ENCODE measurements around the gene GPATCH1.

GPATCH1 gene

DNA sequence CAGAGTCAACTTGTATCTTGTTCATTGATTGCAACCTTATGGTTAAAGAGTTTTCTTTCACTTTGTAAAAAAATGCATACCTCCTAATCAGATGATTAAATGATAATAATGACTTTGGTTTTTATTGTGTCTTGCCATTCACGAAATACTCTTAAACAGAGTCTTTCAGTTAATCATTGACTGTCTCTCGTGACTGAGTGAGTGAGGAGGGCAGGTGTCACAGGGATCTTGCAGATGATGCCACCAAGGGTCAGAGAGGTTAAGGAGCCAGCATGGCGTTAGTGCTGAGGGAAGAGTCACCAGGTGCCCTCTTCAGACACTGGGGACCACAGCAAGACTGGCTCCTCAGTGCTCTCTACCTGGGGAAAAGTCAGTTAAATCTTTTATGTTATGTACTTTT is 8.0 kb downstream of the GPATCH1 start:
- Histone ChIP-seq H3K4me3 (no peak overlapping the region), H3K27ac (no peak overlapping the region)
- no peak for DNase-seq (ENCODE audit: low spot score)
- TF ChIP-seq, protein P1, sequence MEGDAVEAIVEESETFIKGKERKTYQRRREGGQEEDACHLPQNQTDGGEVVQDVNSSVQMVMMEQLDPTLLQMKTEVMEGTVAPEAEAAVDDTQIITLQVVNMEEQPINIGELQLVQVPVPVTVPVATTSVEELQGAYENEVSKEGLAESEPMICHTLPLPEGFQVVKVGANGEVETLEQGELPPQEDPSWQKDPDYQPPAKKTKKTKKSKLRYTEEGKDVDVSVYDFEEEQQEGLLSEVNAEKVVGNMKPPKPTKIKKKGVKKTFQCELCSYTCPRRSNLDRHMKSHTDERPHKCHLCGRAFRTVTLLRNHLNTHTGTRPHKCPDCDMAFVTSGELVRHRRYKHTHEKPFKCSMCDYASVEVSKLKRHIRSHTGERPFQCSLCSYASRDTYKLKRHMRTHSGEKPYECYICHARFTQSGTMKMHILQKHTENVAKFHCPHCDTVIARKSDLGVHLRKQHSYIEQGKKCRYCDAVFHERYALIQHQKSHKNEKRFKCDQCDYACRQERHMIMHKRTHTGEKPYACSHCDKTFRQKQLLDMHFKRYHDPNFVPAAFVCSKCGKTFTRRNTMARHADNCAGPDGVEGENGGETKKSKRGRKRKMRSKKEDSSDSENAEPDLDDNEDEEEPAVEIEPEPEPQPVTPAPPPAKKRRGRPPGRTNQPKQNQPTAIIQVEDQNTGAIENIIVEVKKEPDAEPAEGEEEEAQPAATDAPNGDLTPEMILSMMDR (IDR thresholded peaks at IDR 0.05), result no peak

GRCh38 chr19:33090179-33090578 is 9.2 kb downstream of the GPATCH1 start:
- no peak overlapping the region for H3K4me3 ChIP-seq
- DNase-seq (ENCODE audit: low spot score), result no peak
- no peak overlapping the region for H3K27ac ChIP-seq
- TF ChIP-seq, protein P1 (IDR thresholded peaks at IDR 0.05), result no peak

- TF ChIP-seq, protein P1 (IDR thresholded peaks at IDR 0.05), result no peak
- no peak overlapping the region for H3K27ac ChIP-seq
- no peak overlapping the region for H3K4me3 ChIP-seq
- DNase-seq (ENCODE audit: low spot score), result no peak
Measured at GRCh38 chr19:33093420-33094210, 12.6 kb downstream of the GPATCH1 start.

DNA sequence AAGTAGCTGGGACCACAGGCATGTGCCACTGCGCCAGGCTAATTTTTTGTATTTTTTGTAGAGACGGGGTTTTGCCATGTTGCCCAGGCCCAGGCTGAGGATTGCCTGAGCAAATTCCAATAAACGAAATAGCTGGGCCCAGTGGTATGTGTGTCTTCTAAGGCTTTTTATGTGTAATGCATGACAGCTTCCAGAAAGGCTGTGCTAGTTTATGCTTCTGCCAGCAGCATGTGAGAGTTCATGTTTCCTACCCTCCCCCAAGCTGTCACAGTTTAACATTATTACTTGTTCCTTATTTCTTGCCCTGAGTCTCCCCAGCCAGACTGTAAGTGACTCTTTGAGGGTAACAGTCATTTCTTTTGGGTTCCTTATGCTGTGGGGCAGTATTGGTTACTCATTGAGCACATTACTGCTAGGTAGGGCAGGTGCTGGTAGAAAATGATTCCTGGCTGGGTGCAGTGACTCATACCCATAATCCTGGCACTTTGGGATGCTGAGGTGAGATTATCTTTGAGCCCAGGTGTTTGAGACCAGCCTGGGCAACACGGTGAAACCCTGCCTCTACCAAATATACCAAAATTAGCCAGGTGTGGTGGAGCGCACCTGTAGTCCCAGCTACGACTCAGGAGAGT is 13.6 kb downstream of the GPATCH1 start:
- Histone ChIP-seq H3K4me3 (no peak overlapping the region), H3K27ac (no peak overlapping the region)
- DNase-seq (ENCODE audit: low spot score), result no peak
- TF ChIP-seq, protein P1 (IDR thresholded peaks at IDR 0.05), result no peak

GRCh38 chr19:33096005-33096404 is 15.0 kb downstream of the GPATCH1 start:
- TF ChIP-seq, protein P1 (IDR thresholded peaks at IDR 0.05), result no peak

GRCh38 chr19:33098055-33098534 is 17.1 kb downstream of the GPATCH1 start:
- Histone ChIP-seq H3K27ac (no peak overlapping the region), H3K4me3 (no peak overlapping the region)
- TF ChIP-seq, protein P1 (IDR thresholded peaks at IDR 0.05), result no peak
- DNase-seq (ENCODE audit: low spot score), result no peak

More at GRCh38 chr19:33096005-33096404, 15.0 kb downstream of the GPATCH1 start:
- Histone ChIP-seq H3K4me3 (no peak overlapping the region), H3K27ac (no peak overlapping the region)
- no peak for DNase-seq (ENCODE audit: low spot score)

All from coronary artery (tissue), 2 donors.